ENCODE data around the gene PAXX. TPM values are rescaled to one million over a fixed set of nuclear protein-coding genes. Genes with fewer than 3 reads are reported as not detected.

PAXX gene
- total RNA-seq, 2 experiments from 2014 or later = 52.7 to 67.1 TPM

GRCh38 chr9:137017791-137018497 is 25.7 kb downstream of the PAXX start:
- ChIA-PET POLR2A (no interaction called here), CTCF (no interaction called here)
- no peak for DNase-seq
- no peaks in the 10 kb centered on the region for H3K4me1 Mint-ChIP-seq
- intact Hi-C loops (cut with DNase I, micrococcal nuclease) = no loop called here
- H3K27ac Mint-ChIP-seq = no peak overlapping the region
- H3K27me3 Mint-ChIP-seq = no peaks in the 10 kb centered on the region
- H3K9me3 Mint-ChIP-seq (ENCODE audit: low read depth) = no peaks in the 10 kb centered on the region
- no peak overlapping the region for H3K4me3 Mint-ChIP-seq
- no peaks in the 10 kb centered on the region for H3K36me3 Mint-ChIP-seq (ENCODE audit: low read depth)
- no peak for ATAC-seq

- no peak overlapping the region for H3K27ac Mint-ChIP-seq
- no peaks in the 10 kb centered on the region for H3K9me3 Mint-ChIP-seq (ENCODE audit: low read depth)
- H3K4me1 Mint-ChIP-seq = no peaks in the 10 kb centered on the region
- H3K27me3 Mint-ChIP-seq = no peaks in the 10 kb centered on the region
- no peaks in the 10 kb centered on the region for H3K36me3 Mint-ChIP-seq (ENCODE audit: low read depth)
- H3K4me3 Mint-ChIP-seq = no peak overlapping the region
- ChIA-PET POLR2A (no interaction called here), CTCF (interaction anchor here (0.6 to 1.2 kb wide), 4 partner anchors 10 to 476 kb away, joined by 3 to 4 read pairs (median 4); partner anchors contain the start of gene AJM1)
- intact Hi-C loops (cut with DNase I, micrococcal nuclease) = no loop called here
- DNase-seq (no peak), ATAC-seq (no peak)
Observed at GRCh38 chr9:137018761-137019559, 26.7 kb downstream of the PAXX start.

- Mint-ChIP-seq H3K27me3 (no peaks in the 10 kb centered on the region), H3K4me1 (no peaks in the 10 kb centered on the region), H3K27ac (no peak overlapping the region), H3K9me3 (ENCODE audit: low read depth) (no peaks in the 10 kb centered on the region), H3K36me3 (ENCODE audit: low read depth) (no peaks in the 10 kb centered on the region), H3K4me3 (no peak overlapping the region)
- POLR2A ChIA-PET = interaction anchor here (0.5 kb wide), 1 partner anchor 263 kb away, joined by 5 read pairs; no protein-coding TSS in a partner anchor
- ATAC-seq = no peak
- no peak for DNase-seq
- intact Hi-C loops (cut with DNase I, micrococcal nuclease) = loop anchor here in 1 of 2 experiments (5.0 kb wide), 1 partner anchor 228 kb away; the partner anchor contains the start of gene TMEM141
- CTCF ChIA-PET = interaction anchor here (0.8 kb wide), 2 partner anchors 27 to 178 kb away, joined by 4 read pairs; partner anchors contain the start of gene AJM1
Observed at GRCh38 chr9:137019891-137020683, 27.9 kb downstream of the PAXX start.

DNA sequence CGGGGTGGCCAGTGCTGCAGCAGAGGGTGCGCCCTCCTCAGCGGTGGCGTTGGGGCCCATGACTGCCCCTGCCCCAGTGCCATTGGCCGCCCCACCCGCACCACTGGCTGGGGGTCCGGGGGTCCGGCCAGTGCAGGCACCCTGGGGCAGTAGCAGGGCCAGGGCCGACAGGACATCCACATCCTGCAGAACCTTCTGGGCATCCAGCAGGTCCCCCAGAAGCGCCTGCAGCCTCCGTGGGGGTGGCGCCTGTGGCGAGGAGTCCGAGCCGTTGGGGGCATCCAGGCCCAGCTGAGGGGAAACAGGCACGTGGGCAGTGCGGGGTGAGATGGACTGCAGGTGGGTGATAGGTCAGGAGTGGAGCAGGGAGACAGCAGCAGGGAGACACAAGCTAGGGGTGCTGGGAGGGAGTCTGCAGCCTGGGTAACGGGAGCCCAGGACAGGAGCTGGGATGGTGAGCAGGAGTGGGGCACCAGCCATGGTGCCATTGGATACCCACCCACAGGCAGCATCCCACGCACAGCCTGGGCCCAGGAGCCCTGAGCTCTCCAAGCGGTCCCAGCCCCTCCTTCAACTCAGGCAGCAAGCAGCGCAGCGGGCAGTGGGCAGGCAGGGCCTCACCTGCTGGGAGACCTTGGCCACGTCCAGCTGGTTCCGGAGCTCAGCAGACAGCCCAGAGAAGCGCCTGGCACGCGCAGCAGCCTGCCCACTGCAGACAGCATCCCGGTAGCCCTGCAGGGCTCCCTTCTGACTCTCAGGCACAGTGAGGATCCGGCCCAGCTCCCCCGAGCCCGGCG is 28.7 kb downstream of the PAXX start:
- H3K4me1 Mint-ChIP-seq = no peaks in the 10 kb centered on the region
- no peak overlapping the region for H3K4me3 Mint-ChIP-seq
- intact Hi-C loops (cut with DNase I, micrococcal nuclease) = loop anchor here in 1 of 2 experiments (5.0 kb wide), 1 partner anchor 229 kb away; the partner anchor contains the start of gene TMEM141
- H3K27ac Mint-ChIP-seq = no peak overlapping the region
- ATAC-seq (no peak), DNase-seq (no peak)
- H3K36me3 Mint-ChIP-seq (ENCODE audit: low read depth) = no peaks in the 10 kb centered on the region
- POLR2A ChIA-PET = interaction anchor here (0.5 kb wide), 1 partner anchor 262 kb away, joined by 5 read pairs; no protein-coding TSS in a partner anchor
- H3K27me3 Mint-ChIP-seq = no peaks in the 10 kb centered on the region
- CTCF ChIA-PET = interaction anchor here (1.0 kb wide), 1 partner anchor 9 kb away, joined by 3 read pairs; no protein-coding TSS in a partner anchor
- no peaks in the 10 kb centered on the region for H3K9me3 Mint-ChIP-seq (ENCODE audit: low read depth)

DNA sequence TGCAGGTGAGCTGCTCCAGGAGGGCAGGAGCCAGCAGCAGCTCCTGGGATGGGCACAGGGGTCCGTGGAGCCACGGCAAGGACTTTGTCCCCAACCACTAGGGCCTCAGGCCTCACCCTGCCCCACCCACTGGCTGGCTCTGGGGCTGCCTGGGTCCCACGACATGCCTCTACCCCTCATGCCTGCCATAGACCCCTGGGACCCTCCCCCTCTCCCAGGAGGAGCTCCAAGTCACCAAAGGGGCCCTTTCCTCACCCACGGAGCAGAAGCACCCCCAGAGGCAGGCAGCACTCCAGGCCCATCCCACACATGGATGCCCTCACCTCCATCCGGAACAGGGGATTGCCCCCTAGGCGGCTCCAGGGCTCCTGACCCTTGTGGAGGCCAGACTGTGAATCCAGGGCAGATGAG is 29.4 kb downstream of the PAXX start:
- DNase-seq (no peak), ATAC-seq (no peak)
- intact Hi-C loops (cut with DNase I, micrococcal nuclease) = loop anchor here in 1 of 2 experiments (5.0 kb wide), 1 partner anchor 229 kb away; the partner anchor contains the start of gene TMEM141
- H3K4me1 Mint-ChIP-seq = peaks cover 1% of the 10 kb centered on the region
- ChIA-PET CTCF (interaction anchor here (1.0 kb wide), 1 partner anchor 8 kb away, joined by 3 read pairs; no protein-coding TSS in a partner anchor), POLR2A (no interaction called here)
- H3K36me3 Mint-ChIP-seq (ENCODE audit: low read depth) = no peaks in the 10 kb centered on the region
- no peaks in the 10 kb centered on the region for H3K27me3 Mint-ChIP-seq
- H3K27ac Mint-ChIP-seq = no peak overlapping the region
- H3K4me3 Mint-ChIP-seq = no peak overlapping the region
- no peaks in the 10 kb centered on the region for H3K9me3 Mint-ChIP-seq (ENCODE audit: low read depth)

DNA sequence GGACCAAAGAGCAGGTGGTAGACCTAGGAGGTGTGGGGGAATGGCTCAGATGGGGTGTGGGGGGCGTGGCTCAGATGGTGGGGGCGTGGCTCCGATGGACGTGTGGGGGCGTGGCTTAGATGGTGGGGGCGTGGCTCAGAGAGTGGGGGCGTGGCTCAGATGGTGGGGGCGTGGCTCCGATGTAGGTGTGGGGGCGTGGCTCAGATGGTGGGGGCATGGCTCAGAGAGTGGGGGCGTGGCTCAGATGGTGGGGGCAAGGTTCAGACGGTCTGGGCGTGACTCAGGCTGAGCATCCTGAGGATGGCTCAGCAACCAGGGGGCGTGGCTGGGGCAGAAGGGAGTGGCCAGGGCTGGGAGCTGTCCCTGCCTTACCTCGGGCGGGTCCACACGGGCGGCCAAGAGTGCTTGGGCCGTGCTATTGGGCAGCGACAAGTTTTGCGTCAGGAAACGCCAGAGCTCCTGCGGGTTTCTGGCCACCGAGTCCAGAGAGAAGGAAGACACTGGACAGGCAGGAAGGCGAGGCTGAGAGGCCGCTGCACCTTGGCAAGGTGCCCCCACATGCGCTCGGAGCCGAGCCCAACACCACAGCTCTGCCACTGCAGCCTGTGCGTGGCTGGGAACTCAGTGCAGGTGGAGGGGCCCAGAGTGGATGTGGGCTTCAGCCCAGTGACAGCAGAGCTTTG is 29.9 kb downstream of the PAXX start:
- no peak overlapping the region for H3K4me3 Mint-ChIP-seq
- H3K4me1 Mint-ChIP-seq = peaks cover 3% of the 10 kb centered on the region
- DNase-seq = peak; percentile 93
- H3K27ac Mint-ChIP-seq = no peak overlapping the region
- ChIA-PET CTCF (interaction anchor here (0.6 to 1.7 kb wide), 4 partner anchors 8 to 180 kb away, joined by 3 to 5 read pairs (median 4); partner anchors contain the start of genes AJM1 and FUT7), POLR2A (no interaction called here)
- no peaks in the 10 kb centered on the region for H3K9me3 Mint-ChIP-seq (ENCODE audit: low read depth)
- intact Hi-C loops (cut with DNase I, micrococcal nuclease) = loop anchor here (1.0 to 5.0 kb wide), 8 partner anchors 30 to 539 kb away; partner anchors contain the start of genes TMEM141 (in 2 of the 2), FBXW5 (in 1 of the 2), PAXX (in 1 of the 2) and SEC16A (in 1 of the 2)
- peak; percentile 97 for ATAC-seq
- no peaks in the 10 kb centered on the region for H3K27me3 Mint-ChIP-seq
- H3K36me3 Mint-ChIP-seq (ENCODE audit: low read depth) = no peaks in the 10 kb centered on the region

GRCh38 chr9:137022662-137023008 is 30.4 kb downstream of the PAXX start:
- H3K4me1 Mint-ChIP-seq = peaks cover 6% of the 10 kb centered on the region
- ATAC-seq = no peak

DNA sequence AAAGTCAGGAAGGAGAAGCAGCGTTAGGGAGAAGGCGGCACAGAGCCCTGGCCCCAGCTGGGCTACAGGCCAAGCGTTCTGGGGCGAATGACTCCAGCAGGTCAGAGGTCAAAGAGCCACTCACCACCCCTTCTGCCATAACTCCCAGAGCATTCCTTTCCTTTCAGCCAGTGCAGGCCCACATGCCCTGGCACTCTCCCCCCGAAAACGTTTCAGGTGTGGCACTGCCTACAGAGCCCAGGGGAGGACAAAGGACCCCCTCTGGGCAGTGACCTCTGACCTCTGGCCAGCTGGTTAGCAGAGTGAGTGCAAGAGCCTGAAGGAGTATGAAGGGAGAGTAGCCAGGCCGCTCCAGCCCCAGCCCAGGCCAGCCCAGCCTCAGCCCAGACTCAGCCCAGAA is 30.9 kb downstream of the PAXX start:
- H3K36me3 Mint-ChIP-seq (ENCODE audit: low read depth) = no peaks in the 10 kb centered on the region
- H3K4me3 Mint-ChIP-seq = no peak overlapping the region
- POLR2A ChIA-PET = no interaction called here
- no peak overlapping the region for H3K27ac Mint-ChIP-seq
- CTCF ChIA-PET = interaction anchor here (0.5 to 1.7 kb wide), 3 partner anchors 9 to 293 kb away, joined by 3 to 4 read pairs (median 3); partner anchors contain the start of genes FUT7 and PAXX
- DNase-seq (no peak), ATAC-seq (no peak)
- no peaks in the 10 kb centered on the region for H3K9me3 Mint-ChIP-seq (ENCODE audit: low read depth)
- H3K27me3 Mint-ChIP-seq = no peaks in the 10 kb centered on the region
- intact Hi-C loops (cut with DNase I, micrococcal nuclease) = loop anchor here in 1 of 2 experiments (5.0 kb wide), 1 partner anchor 231 kb away; the partner anchor contains the start of gene TMEM141
- H3K4me1 Mint-ChIP-seq = peaks cover 6% of the 10 kb centered on the region

More at GRCh38 chr9:137022662-137023008, 30.4 kb downstream of the PAXX start:
- POLR2A ChIA-PET = no interaction called here
- CTCF ChIA-PET = interaction anchor here (0.6 to 1.7 kb wide), 3 partner anchors 9 to 180 kb away, joined by 4 to 5 read pairs (median 4); partner anchors contain the start of genes AJM1 and FUT7
- no peaks in the 10 kb centered on the region for H3K27me3 Mint-ChIP-seq
- H3K9me3 Mint-ChIP-seq (ENCODE audit: low read depth) = no peaks in the 10 kb centered on the region
- no peak overlapping the region for H3K27ac Mint-ChIP-seq
- intact Hi-C loops (cut with DNase I, micrococcal nuclease) = loop anchor here (1.0 to 5.0 kb wide), 8 partner anchors 30 to 539 kb away; partner anchors contain the start of genes TMEM141 (in 2 of the 2), FBXW5 (in 1 of the 2), PAXX (in 1 of the 2) and SEC16A (in 1 of the 2)
- no peaks in the 10 kb centered on the region for H3K36me3 Mint-ChIP-seq (ENCODE audit: low read depth)
- H3K4me3 Mint-ChIP-seq = no peak overlapping the region
- no peak for DNase-seq

DNA sequence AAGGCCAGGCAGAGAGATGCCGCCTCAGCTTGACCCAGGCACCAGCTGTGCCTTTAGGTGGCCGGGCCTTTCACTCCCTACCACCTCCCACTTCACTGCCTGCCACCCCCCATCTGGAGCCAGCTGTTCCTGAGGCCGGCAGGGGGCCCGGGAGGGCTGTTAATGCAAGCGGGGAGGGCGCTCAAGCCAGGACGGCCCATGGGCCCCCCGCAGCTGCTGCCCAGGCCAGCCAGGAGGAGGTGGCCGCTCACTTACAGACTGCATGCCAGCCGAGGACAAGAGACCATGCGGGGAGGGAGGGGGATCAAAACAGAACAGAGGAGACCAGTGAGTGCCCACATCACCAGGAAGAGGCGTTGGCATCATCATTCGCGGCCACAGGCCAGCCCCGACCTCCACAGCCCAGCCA is 31.4 kb downstream of the PAXX start:
- ATAC-seq = no peak
- ChIA-PET CTCF (interaction anchor here (0.5 to 1.7 kb wide), 3 partner anchors 8 to 293 kb away, joined by 3 to 4 read pairs (median 3); partner anchors contain the start of genes FUT7 and PAXX), POLR2A (no interaction called here)
- no peaks in the 10 kb centered on the region for H3K9me3 Mint-ChIP-seq (ENCODE audit: low read depth)
- no peaks in the 10 kb centered on the region for H3K36me3 Mint-ChIP-seq (ENCODE audit: low read depth)
- H3K27me3 Mint-ChIP-seq = no peaks in the 10 kb centered on the region
- no peak for DNase-seq
- H3K27ac Mint-ChIP-seq = no peak overlapping the region
- no peak overlapping the region for H3K4me3 Mint-ChIP-seq
- intact Hi-C loops (cut with DNase I, micrococcal nuclease) = loop anchor here in 1 of 2 experiments (5.0 kb wide), 1 partner anchor 231 kb away; the partner anchor contains the start of gene TMEM141
- peaks cover 6% of the 10 kb centered on the region for H3K4me1 Mint-ChIP-seq
